Endothelial cell of umbilical vein (primary cell): ENCODE results near the gene COPZ2. TPM values are rescaled to one million over a fixed set of nuclear protein-coding genes. Genes with fewer than 3 reads are reported as not detected.

Experiments
- BruUV-seq: library from RNA; stranded (reverse); fragments of 400-500 nt; replicated peaks from 2 replicates; lab custom pipeline; 2021; lab: Mats Ljungman, UMichigan
- CTCF ChIA-PET: fragments of 300-600, 350-600 bp; sonication (Branson Sonifier 250); formaldehyde crosslinking; loops from one replicate; lab custom pipeline; 2021; ENCODE audit warnings: antibody characterized with exemption, inconsistent platforms; lab: Charles Lee
- POLR2A ChIA-PET: fragments of 300-600, 350-600 bp; sonication (Branson Sonifier 250); formaldehyde crosslinking; loops from one replicate; lab custom pipeline; 2021; ENCODE audit warnings: antibody characterized with exemption, inconsistent platforms; lab: Charles Lee
- DNase-seq: peaks from one replicate; pipeline ENCODE4 v3.0.0-alpha.2; 2011; ENCODE audit warnings: low read depth, low spot score
- FAIRE-seq: peaks from 2 replicates; lab custom pipeline; 2011; peaks lifted over from hg19 to GRCh38; lab: Jason Lieb, UNC
- H2AFZ ChIP-seq: 2 replicates; pipeline ENCODE4 v1.6.0; 2012; ENCODE audit warnings: low read depth, low read length, control low read depth, inconsistent platforms
- H3K27ac ChIP-seq: 2 replicates; pipeline ENCODE4 v1.5.1; 2011; ENCODE audit warnings: low read depth, mild to moderate bottlenecking, control low read depth, low read length, moderate library complexity; ENCODE audit not compliant: insufficient read depth
- H3K27me3 ChIP-seq, 2 experiments: 2 replicates each; pipeline versions ENCODE4 v1.6.0 to v1.6.1; 2011; ENCODE audit warnings: low read length in 2 of 2, mixed read lengths in 1 of 2; ENCODE audit not compliant: control insufficient read depth in 2 of 2, insufficient read depth in 2 of 2
- H3K36me3 ChIP-seq, 2 experiments: 2 replicates in 1 of 2; 3 replicates in 1 of 2; pipeline ENCODE4 v1.5.1; 2011; ENCODE audit warnings: low read length in 2 of 2, mild to moderate bottlenecking in 1 of 2, moderate library complexity in 1 of 2; ENCODE audit not compliant: control insufficient read depth in 2 of 2, insufficient read depth in 2 of 2; ENCODE audit errors: extremely low read depth in 1 of 2
- H3K4me1 ChIP-seq: 3 replicates; pipeline ENCODE4 v1.5.1; 2011; ENCODE audit warnings: mild to moderate bottlenecking, low read length; ENCODE audit not compliant: control insufficient read depth, insufficient read depth; ENCODE audit errors: extremely low read depth
- H3K4me2 ChIP-seq: 2 replicates; pipeline ENCODE4 v1.6.1; 2011; ENCODE audit warnings: low read length, control low read depth, mixed read lengths; ENCODE audit not compliant: insufficient read depth
- H3K4me3 ChIP-seq, 3 experiments: fragments of 200-600 bp in 1 of 3; sonication (generic), shearing (Covaris generic) in 1 of 3; replicated peaks in 1 of 3; 2 replicates each; pipeline ENCODE4 v1.5.1; 2011 to 2016; ENCODE audit warnings: control low read depth in 3 of 3, low read length in 3 of 3, mild to moderate bottlenecking in 2 of 3, inconsistent platforms in 1 of 3, low read depth in 1 of 3, moderate library complexity in 1 of 3; ENCODE audit not compliant: insufficient read depth in 1 of 3
- H3K79me2 ChIP-seq: 2 replicates; pipeline ENCODE4 v1.6.0; 2012; ENCODE audit warnings: low read length, inconsistent platforms; ENCODE audit not compliant: control insufficient read depth, insufficient read depth
- H3K9ac ChIP-seq: replicated peaks from 2 replicates; pipeline ENCODE3; 2011; ENCODE audit warnings: low read length, control low read depth; ENCODE audit not compliant: insufficient read depth; ENCODE audit errors: extremely low read depth
- H3K9me1 ChIP-seq: replicated peaks from 3 replicates; pipeline ENCODE4 v1.6.0; 2011; ENCODE audit warnings: mild to moderate bottlenecking, low read length; ENCODE audit not compliant: control insufficient read depth, insufficient read depth; ENCODE audit errors: extremely low read depth
- H3K9me3 ChIP-seq: replicated peaks from 2 replicates; pipeline ENCODE4 v1.5.1; 2012; ENCODE audit warnings: low read length, inconsistent platforms; ENCODE audit not compliant: control insufficient read depth, insufficient read depth
- H4K20me1 ChIP-seq: replicated peaks from 2 replicates; pipeline ENCODE3; 2011; ENCODE audit warnings: mild to moderate bottlenecking, low read length; ENCODE audit not compliant: control insufficient read depth, insufficient read depth; ENCODE audit errors: extremely low read depth
- CTCF ChIP-seq, 2 donors: IDR thresholded peaks; 1 replicate in 1 of 2; 2 replicates in 1 of 2; pipeline ENCODE4 v1.5.1; 2011; ENCODE audit warnings: low read length in 2 of 2, mild to moderate bottlenecking in 2 of 2, moderate library complexity in 2 of 2, control low read depth in 1 of 2, inconsistent platforms in 1 of 2, low read depth in 1 of 2; ENCODE audit not compliant: insufficient read depth in 1 of 2; ENCODE audit errors: extremely low read depth in 1 of 2
- EZH2 ChIP-seq: IDR thresholded peaks from 2 replicates; pipeline ENCODE4 v1.6.1; 2012; ENCODE audit warnings: borderline replicate concordance, low read depth, mild to moderate bottlenecking, moderate library complexity, low read length, inconsistent platforms; ENCODE audit not compliant: severe bottlenecking
- FOS ChIP-seq: IDR thresholded peaks from 2 replicates; pipeline ENCODE4 v1.6.1; 2011; ENCODE audit warnings: mild to moderate bottlenecking, low read length, moderate library complexity, borderline replicate concordance; ENCODE audit not compliant: insufficient read depth
- GATA2 ChIP-seq: IDR thresholded peaks from 2 replicates; pipeline ENCODE4 v1.7.0; 2011; ENCODE audit warnings: low read depth, mild to moderate bottlenecking, moderate library complexity, mixed read lengths, low read length; ENCODE audit not compliant: insufficient read length, insufficient read depth
- JUN ChIP-seq: IDR thresholded peaks from 2 replicates; pipeline ENCODE4 v1.6.1; 2011; ENCODE audit warnings: borderline replicate concordance, low read depth; ENCODE audit not compliant: insufficient read length, insufficient read depth
- MAX ChIP-seq: IDR thresholded peaks from 2 replicates; pipeline ENCODE4 v1.6.1; 2011; ENCODE audit not compliant: insufficient read depth, insufficient read length
- MYC ChIP-seq: IDR thresholded peaks from one replicate; pipeline ENCODE4 v1.6.1; 2011; ENCODE audit warnings: mild to moderate bottlenecking, low read depth, low read length
- POLR2A ChIP-seq: IDR thresholded peaks from 2 replicates; pipeline ENCODE4 v1.6.1; 2012; ENCODE audit warnings: low read depth, mild to moderate bottlenecking, control low read depth, low read length
- POLR2AphosphoS5 ChIP-seq: IDR thresholded peaks from 2 replicates; pipeline ENCODE4 v1.6.1; 2012; ENCODE audit warnings: low read depth, mild to moderate bottlenecking, control low read depth, low read length, moderate library complexity; ENCODE audit not compliant: insufficient read depth
- dilution Hi-C: fragments of 300-500 bp; cut with MboI; formaldehyde crosslinking; loops from one replicate; pipeline ENCODE4 v1.15.0; 2019; ENCODE audit warnings: low sequenced_read_pairs; ENCODE audit not compliant: extremely low pct_ligation_motif_present
- intact Hi-C: fragments of 100-400 bp; cut with micrococcal nuclease; formaldehyde crosslinking; loops from one replicate; pipeline ENCODE4 v1.10.0; 2022
- polyA plus RNA-seq, 4 experiments: library from polyadenylated mRNA; depleted of rRNA in 3 of 4; stranded (reverse) in 3 of 4; unstranded in 1 of 4; fragments of >200 nt; gene quantifications; 2 replicates each; pipeline versions ENCODE4 v1.2.1 to v1.2.3, GENCODE V29; 2011 to 2012; ENCODE audit warnings: missing spikeins in 1 of 4
- total RNA-seq: library from RNA; stranded (reverse); gene quantifications from 2 replicates; pipeline ENCODE4 v1.2.3, GENCODE V29; 2021

The COPZ2 gene
- total and polyA plus RNA-seq, 2 donors (not counting 3 experiments of a cell fraction or from before 2014, with no cell fraction given), result 16.3 to 28.1 TPM

DNA sequence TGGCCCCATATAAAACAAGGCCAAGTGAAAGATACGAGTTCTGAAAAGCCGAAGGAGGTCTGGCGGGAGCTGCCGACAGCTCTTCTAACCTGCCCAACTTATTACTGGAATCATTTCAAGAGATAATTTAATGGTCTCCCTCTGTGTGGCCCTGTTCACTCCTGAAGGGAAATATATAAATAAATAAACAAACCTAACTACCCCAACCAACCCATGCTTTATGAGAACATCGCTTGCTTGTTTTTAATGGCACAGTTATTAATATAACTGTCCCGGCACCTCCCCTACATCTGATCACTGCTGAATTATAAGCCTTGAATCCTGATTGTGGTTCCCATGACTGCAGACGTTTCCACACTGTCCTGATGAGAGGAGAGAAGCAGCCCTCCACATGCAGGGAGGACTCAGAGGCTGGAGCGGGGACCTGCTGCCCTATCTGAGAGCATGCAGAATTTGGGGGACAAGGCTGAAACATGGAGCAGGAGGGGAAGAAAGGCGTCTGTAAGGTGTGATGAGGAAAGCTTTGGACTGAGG is 44.5 kb downstream of the COPZ2 start:
- H3K79me2 ChIP-seq, result no peaks in the 10 kb centered on the region
- H3K27me3 ChIP-seq, result no peaks in the 10 kb centered on the region
- POLR2A ChIA-PET, result no interaction called here
- dilution Hi-C loops, result no loop called here
- FAIRE-seq (no peak), DNase-seq (no peak)
- BruUV-seq, result no TSS peak
- H2AFZ ChIP-seq, result no peak overlapping the region
- CTCF ChIA-PET, result interaction anchor here (0.8 to 4.5 kb wide), 6 partner anchors 9 to 223 kb away, joined by 3 to 19 read pairs (median 6); no protein-coding TSS in a partner anchor
- H3K9ac ChIP-seq, result no peak overlapping the region
- H3K4me1 ChIP-seq, result no peaks in the 10 kb centered on the region
- no peaks in the 10 kb centered on the region for H3K9me3 ChIP-seq
- H3K9me1 ChIP-seq, result no peaks in the 10 kb centered on the region
- intact Hi-C loops, result no loop called here
- no peak overlapping the region for H3K4me3 ChIP-seq
- no peaks in the 10 kb centered on the region for H4K20me1 ChIP-seq
- H3K27ac ChIP-seq, result no peak overlapping the region
- no peaks in the 10 kb centered on the region for H3K36me3 ChIP-seq
- no peak overlapping the region for H3K4me2 ChIP-seq
- TF ChIP-seq GATA2 (no peak), FOS (no peak), MYC (no peak), CTCF (IDR thresholded peaks at IDR 0.05; ENCODE audit: extremely low read depth in 1 of 2, insufficient read depth in 1 of 2, low read depth in 1 of 2, low read length in 2 of 2) (no peak), POLR2A (no peak), MAX (no peak), POLR2AphosphoS5 (no peak), EZH2 (no peak), JUN (no peak)
